ENCODE data around the gene ASB10.

GRCh38 chr7:151148319-151149259 is 38.5 kb downstream of the ASB10 start:
- no peak for TF ChIP-seq EZH2 (IDR thresholded peaks at IDR 0.05; ENCODE audit: low read length, missing control alignments)
- TF ChIP-seq CTCF (conservative IDR thresholded peaks at IDR 0.05 in 1 of 2, IDR thresholded peaks at IDR 0.05 in 1 of 2; ENCODE audit: low read depth in 1 of 2, low read length in 2 of 2): no peak

Measured in fibroblast of lung (primary cell).